GM12875 (cell line): ENCODE data around the gene MAFF.

Experiments used
- H3K4me3 ChIP-seq: one replicate; pipeline ENCODE4 v1.5.1; 2011; ENCODE audit warnings: low read depth, low read length, control low read depth
- CTCF ChIP-seq: IDR thresholded peaks from 2 replicates; pipeline ENCODE4 v1.5.1; 2011; ENCODE audit warnings: low read depth, mild to moderate bottlenecking, control low read depth, inconsistent platforms, low read length, moderate library complexity, borderline replicate concordance; ENCODE audit not compliant: insufficient read depth

The MAFF gene

GRCh38 chr22:38260761-38261681 lies 59.2 kb downstream of the MAFF start:
- no peak for TF ChIP-seq CTCF
- no peak overlapping the region for H3K4me3 ChIP-seq

- H3K4me3 ChIP-seq = no peak overlapping the region
- peak; percentile 74 for TF ChIP-seq CTCF
These were observed 60.4 kb downstream of the MAFF start for GRCh38 chr22:38262051-38262795.

GRCh38 chr22:38264322-38264843 lies 62.6 kb downstream of the MAFF start:
- no peak for TF ChIP-seq CTCF
- no peak overlapping the region for H3K4me3 ChIP-seq
